WI38 (cell line): ENCODE results near the gene KIAA1549.

Source experiments
- H3K4me3 ChIP-seq: 2 replicates; pipeline ENCODE4 v1.5.1; 2011; ENCODE audit warnings: low read depth, mild to moderate bottlenecking, control low read depth, low read length
- CTCF ChIP-seq: IDR thresholded peaks from 2 replicates; pipeline ENCODE4 v1.5.1; 2012; ENCODE audit warnings: low read depth, mild to moderate bottlenecking, control low read depth, low read length

Gene KIAA1549

DNA sequence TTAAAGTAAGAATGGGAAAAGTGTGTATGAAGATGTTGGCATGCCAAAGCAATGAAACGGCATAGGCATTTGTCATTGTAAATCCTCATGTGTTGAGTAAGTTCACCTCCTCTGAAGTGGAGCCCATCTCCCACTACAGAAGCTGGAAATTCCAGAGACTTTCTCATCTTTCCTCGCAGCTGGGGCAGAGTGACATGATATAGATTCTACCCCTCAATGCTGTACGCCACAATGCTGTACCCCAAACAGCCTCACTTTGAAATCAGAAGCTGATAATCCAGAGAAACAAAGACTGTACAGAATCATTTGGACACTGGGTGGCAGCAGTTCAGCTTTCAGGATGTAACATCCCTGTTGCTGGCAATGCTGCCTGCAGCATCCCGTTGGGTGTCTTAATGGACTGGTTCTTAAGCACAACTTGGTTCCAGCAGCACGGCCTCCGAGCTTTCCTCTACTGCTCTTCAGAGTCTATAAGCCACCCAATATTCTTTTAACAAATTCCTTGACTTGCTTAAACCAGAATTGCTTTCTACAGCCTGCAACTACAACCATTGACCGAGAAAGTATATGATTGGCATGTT, 35.8 kb upstream of the KIAA1549 start:
- peak; percentile 41 for TF ChIP-seq CTCF
- H3K4me3 ChIP-seq = no peak overlapping the region

DNA sequence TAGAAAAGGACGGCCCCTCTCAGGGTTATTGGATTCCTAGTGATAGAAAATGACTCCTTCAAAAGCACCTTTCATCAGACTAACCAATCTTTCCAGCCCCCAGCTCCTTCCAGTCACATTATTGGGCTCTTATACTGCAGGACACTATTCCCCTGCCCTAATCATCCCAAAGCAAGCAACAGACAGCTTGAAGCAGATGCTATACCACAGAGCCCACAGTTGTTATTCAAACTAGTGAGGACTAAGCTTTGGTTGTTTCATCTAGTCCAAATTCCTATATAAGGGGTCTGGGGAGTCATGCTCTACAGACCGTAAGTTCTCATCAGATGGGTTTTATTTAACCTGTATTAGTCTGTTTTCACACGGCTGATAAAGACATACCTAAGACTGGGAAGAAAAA, 30.2 kb upstream of the KIAA1549 start:
- H3K4me3 ChIP-seq = no peak overlapping the region
- no peak for TF ChIP-seq CTCF

DNA sequence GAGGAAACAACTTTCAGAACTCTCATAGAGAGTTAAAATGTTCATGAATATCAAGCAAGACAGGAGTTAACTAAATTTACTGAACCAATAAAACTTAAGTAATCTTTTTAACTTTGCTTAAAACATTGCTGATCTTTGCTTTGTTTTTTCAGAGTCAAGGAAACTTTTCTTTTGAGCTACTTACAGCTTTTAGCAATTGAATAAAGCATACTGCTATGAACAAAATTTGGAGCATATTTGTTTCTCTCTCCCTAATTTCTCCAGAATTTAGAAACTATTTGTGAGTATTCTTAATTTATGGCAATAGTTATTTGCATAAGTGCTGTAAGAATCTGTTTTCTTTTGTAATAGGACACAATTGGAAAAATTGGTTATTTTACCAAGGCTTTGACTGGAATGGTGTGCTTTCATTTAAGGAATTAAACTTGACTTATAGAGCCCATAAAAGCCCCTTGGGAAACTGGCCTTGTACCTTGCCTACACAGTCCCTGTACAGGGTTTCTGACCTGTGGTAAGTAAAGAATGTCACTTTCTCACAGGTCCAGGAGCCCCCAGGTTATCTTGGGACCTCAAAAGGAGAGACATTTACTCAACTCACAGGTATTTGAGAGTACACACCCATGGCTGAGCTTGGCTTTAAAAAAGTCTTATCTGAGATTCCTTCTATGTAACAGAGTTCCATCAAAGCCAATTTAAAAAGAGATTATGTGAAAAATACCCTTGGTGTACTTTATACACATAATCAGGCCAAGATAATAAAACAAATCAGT, 23.3 kb upstream of the KIAA1549 start:
- no peak overlapping the region for H3K4me3 ChIP-seq

DNA sequence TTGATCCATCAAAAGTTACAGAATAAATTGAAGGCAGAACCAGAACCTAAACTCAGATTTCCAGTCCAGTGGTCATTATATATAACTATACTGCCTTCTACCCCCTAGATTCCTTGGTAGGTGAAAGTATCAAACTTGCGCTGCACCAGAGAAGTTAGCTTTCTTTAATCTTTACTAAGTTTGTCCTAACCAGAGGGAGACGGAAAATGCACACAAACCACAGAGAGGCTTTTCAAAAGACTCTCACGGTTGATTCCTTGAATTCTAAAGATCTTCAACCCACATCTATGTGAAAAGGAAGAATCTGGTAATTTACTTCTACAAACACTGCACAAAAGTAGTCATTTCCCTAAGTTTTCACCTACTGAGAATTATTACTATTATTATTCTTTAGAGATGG, 18.2 kb upstream of the KIAA1549 start:
- no peak for TF ChIP-seq CTCF
- no peak overlapping the region for H3K4me3 ChIP-seq

More for the DNA sequence above, 23.3 kb upstream of the KIAA1549 start:
- TF ChIP-seq CTCF = no peak

GRCh38 chr7:138992052-138992531, 10.9 kb upstream of the KIAA1549 start:
- no peak for TF ChIP-seq CTCF

DNA sequence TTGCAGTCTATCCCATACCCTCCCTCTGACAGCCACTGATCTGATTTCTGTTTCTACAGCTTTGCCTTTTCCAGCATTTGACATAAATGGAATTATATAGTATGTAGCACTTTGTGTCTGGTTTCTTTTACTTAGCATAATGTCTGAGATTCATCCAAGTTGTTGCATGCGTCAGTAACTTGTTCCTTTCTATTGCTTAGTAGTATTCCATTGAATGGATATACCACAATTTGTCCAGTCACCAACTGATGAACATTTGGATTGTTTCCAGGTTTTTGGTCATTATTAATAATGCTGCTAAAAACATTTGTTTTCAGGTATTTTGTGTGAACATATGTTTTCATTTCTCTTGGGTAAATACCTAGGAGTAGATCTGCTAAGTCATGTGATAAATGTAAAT, 6.5 kb upstream of the KIAA1549 start:
- no peak for TF ChIP-seq CTCF
- no peak overlapping the region for H3K4me3 ChIP-seq

More at GRCh38 chr7:138992052-138992531, 10.9 kb upstream of the KIAA1549 start:
- no peak overlapping the region for H3K4me3 ChIP-seq

- no peak for TF ChIP-seq CTCF
- peak overlapping the region; percentile 59 for H3K4me3 ChIP-seq
These were observed 1.0 kb upstream of the KIAA1549 start for GRCh38 chr7:138982204-138982623.
